NB4 (cell line): ENCODE measurements around the gene TLN1.

Experiments used
- MYC ChIP-seq: IDR thresholded peaks from 2 replicates; pipeline ENCODE4 v1.6.1; 2011; ENCODE audit warnings: low read depth, low read length
- POLR2A ChIP-seq: IDR thresholded peaks from 2 replicates; pipeline ENCODE4 v1.6.1; 2011; ENCODE audit warnings: mild to moderate bottlenecking; ENCODE audit not compliant: insufficient read length; ENCODE audit errors: extremely low read depth
- TF ChIP-seq, protein P1 (sequence below): IDR thresholded peaks from one replicate; pipeline ENCODE4 v1.5.1; 2012; ENCODE audit warnings: low read depth, low read length
- TF ChIP-seq, protein P2 (sequence below): IDR thresholded peaks from 2 replicates; pipeline ENCODE4 v1.6.1; 2011; ENCODE audit warnings: low read depth, low read length

DNA sequence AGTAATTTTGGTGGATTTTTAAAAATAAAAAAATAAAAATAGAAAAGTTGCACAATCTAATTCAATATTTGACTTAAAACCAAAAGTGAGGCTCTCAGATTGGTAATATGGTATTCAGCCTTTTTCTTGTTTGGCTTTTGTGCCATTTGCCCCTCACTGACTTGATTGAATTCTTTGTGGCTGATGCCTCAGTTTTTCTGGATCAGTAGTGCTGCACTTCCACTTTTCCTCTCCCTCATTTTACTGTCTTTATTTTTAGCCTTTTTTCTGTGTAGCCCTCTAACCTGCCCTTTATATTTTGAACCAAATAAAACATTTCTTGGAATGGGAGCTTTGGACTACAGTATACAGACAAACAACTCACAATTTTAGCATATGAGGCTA lies 25.9 kb upstream of the TLN1 start:
- TF ChIP-seq POLR2A = no peak
- TF ChIP-seq, protein P1, sequence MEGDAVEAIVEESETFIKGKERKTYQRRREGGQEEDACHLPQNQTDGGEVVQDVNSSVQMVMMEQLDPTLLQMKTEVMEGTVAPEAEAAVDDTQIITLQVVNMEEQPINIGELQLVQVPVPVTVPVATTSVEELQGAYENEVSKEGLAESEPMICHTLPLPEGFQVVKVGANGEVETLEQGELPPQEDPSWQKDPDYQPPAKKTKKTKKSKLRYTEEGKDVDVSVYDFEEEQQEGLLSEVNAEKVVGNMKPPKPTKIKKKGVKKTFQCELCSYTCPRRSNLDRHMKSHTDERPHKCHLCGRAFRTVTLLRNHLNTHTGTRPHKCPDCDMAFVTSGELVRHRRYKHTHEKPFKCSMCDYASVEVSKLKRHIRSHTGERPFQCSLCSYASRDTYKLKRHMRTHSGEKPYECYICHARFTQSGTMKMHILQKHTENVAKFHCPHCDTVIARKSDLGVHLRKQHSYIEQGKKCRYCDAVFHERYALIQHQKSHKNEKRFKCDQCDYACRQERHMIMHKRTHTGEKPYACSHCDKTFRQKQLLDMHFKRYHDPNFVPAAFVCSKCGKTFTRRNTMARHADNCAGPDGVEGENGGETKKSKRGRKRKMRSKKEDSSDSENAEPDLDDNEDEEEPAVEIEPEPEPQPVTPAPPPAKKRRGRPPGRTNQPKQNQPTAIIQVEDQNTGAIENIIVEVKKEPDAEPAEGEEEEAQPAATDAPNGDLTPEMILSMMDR = no peak
- TF ChIP-seq MYC = no peak
- TF ChIP-seq, protein P2, sequence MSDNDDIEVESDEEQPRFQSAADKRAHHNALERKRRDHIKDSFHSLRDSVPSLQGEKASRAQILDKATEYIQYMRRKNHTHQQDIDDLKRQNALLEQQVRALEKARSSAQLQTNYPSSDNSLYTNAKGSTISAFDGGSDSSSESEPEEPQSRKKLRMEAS = no peak
